Caki2 (cell line): ENCODE measurements around the gene OR5F1. TPM values are rescaled to one million over a fixed set of nuclear protein-coding genes. Genes with fewer than 3 reads are reported as not detected.

Source experiments
- DNase-seq: peaks from one replicate; pipeline ENCODE4 v3.0.0-alpha.2; 2015; ENCODE audit warnings: low read depth
- in situ Hi-C: cut with HindIII; loops from 2 replicates; pipeline ENCODE4 v1.10.0; 2016; ENCODE audit warnings: low sequenced_read_pairs, low pct_unique_long_range_greater_than_20kb, mixed read lengths
- total RNA-seq: library from RNA; depleted of rRNA; stranded (reverse); fragments of >200 nt; shearing (Covaris generic); gene quantifications from 2 replicates; pipeline ENCODE4 v1.2.3, GENCODE V29; 2014; ENCODE audit warnings: low replicate concordance; rRNA removed

OR5F1 gene
- total RNA-seq: not detected in 2 replicates

DNA sequence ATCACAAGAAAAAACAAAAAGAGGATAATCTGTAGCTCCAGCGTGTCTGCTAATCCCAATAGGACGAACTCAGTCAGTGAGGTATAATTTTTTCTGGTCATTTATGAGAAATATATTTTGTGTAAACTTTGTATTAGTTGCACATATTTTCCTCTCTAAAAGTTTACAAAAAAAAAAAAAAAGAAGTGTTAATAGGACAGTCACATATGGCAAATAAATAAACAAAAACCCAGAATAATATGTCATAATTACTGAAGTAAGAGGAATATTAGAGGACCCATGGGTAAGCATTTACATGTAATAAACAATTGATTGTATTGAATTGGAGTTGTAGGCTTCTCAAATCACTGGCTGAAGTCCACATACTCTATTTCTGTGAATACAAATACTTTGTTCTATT lies at the start of gene OR5F1:
Gene OR5F1, minus strand, starts transcription at position 101 of the 400 bp plus-strand sequence. Its CDS starts 0 bp downstream, at position 101.
- in situ Hi-C loops: no loop called here
- DNase-seq: no peak

DNA sequence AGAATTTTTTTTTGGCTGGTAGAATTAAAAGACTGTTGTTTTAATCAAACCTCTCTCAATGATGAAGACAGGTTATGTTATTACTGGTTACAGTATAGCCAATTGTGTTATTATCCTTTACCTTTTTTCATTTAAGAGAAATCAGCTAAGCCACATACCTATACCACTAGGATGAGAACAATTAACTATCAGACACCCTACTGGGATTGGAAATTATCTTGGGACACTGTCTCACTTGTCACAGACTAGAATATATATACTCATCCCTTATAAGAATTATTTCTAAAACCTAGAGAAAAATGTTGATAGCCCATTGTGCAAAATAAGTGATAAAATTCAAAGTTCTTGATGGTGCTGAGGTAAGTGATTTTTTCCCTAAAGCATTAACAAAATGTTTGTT lies 32.9 kb upstream of the OR5F1 start, which contains the start of gene OR5AS1:
Gene OR5AS1, plus strand, starts transcription at position 301 of the 400 bp plus-strand sequence. CDS start 2,765 bp downstream, outside the sequence.
- no peak for DNase-seq
- in situ Hi-C loops: no loop called here

DNA sequence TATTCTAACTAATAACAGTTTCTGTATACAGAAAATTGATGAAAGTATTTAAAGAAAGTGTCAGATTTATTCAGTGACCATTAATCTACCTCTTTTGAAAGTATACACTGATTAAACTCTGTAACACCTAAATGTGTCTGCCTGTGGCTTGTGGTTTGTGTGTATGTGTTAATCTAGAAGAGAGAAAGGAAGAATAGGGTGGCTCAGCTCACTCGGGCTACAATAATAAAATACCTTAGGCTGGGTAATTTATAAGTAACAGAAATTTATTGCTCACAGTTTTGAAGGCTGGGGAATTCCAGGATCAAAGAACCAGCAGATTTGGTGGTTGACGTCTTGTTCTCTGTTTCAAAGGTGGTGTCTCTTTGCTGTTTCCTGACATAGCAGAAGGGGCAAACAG lies 19.4 kb upstream of the OR5F1 start:
- in situ Hi-C loops: no loop called here
- DNase-seq: no peak

DNA sequence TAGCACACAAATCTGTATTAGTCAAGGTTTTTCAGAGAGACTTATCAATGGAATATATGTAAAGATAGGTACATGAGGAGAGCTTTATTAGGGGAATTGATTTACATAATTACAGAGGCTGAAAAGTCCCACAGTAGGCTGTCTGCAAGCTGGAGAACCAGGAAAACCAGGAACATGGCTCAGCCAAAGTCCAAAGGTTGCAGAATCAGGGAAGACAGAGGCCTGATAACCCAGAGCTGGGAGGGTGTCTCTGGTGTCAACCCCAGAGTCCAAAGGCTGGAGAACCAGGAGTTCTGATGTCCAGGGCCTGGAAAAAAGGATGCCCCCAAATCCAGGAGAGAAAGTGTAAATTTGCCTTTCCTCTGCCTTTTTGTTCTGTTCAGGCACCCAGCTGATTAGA lies 16.3 kb upstream of the OR5F1 start:
- in situ Hi-C loops: no loop called here

DNA sequence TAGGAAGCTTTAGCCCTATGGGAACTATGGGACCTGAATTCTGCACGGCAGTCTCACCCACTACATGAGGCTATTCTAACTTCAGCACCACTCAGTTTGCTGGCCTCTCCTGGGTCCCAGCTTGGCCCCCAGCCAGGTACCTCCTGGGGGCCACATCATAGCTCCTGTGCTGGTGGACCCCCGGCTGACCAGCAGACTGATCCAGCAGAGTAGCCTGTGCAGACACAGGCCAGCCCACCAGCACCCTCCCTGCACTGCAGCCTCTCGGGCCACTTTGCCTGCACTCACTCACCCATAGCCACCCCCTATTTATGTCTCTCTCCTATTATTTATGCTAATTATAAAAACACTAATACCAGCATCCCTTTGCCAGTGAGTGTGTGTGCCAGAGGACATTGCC lies 23.5 kb downstream of the OR5F1 start:
- in situ Hi-C loops: no loop called here

More for the DNA sequence above, 16.3 kb upstream of the OR5F1 start:
- DNase-seq: no peak

DNA sequence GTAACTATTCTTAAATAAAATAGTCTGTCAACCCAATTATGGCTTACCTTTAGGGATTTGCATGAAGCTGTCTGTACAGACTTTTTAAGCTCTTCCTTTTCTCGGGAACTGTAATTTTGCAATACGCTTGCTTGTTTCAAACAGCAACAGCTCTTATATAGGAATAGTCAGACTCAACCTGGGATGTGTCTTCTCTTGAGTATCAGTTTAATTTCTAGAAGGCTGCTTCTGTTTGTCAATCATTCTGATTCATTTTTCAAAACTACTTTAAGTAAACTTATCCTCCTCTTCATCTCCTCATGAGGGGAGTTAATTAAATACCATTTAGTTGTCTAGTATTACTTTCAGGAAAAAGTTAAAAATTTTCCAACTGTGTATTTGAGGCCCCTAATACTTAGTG lies 24.6 kb downstream of the OR5F1 start, which contains the start of gene OR10AG1:
Gene OR10AG1, minus strand, starts transcription at position 101 of the 400 bp plus-strand sequence. Its CDS starts 38 bp downstream, at position 63.
- in situ Hi-C loops: no loop called here
- DNase-seq: no peak

More for the DNA sequence above, 23.5 kb downstream of the OR5F1 start:
- no peak for DNase-seq

DNA sequence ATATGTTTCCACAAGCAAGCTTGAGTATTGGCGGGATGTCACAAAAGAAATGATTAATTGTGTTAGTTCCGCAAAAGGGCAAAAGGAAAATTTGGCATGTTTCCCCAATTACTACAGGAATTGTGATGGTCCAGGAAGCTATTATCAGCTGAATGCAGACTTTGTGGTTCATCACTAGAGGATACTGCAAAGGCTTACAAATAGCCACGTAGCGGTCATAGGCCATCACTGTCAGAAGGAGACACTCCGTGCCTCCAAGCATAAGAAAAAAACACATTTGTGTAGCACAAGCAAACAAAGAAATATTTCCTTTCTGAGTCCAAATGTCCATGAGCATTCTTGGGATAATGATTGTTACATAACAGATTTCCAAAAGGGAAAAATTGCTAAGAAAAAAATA lies 26.5 kb downstream of the OR5F1 start:
- no peak for DNase-seq
- in situ Hi-C loops: no loop called here

DNA sequence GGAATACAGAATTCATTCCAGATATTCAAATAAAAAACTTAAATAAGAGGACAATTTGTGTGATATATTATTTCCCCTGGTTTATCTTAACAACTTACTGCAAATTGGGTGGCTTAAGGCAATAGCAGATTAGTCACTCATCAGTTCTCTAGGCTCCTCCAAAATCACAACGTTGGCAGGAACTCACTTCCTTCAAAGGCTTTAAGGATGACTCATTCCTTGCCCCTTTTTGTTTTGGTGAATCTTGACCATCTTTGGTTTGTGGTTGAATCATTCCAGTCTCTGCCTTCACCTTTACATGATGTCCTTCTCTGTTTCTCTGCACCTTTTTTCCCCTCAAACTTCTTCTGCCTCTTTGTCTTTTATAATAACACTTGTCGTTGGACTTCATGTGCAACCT lies 28.0 kb downstream of the OR5F1 start:
- in situ Hi-C loops: no loop called here
- DNase-seq: no peak

DNA sequence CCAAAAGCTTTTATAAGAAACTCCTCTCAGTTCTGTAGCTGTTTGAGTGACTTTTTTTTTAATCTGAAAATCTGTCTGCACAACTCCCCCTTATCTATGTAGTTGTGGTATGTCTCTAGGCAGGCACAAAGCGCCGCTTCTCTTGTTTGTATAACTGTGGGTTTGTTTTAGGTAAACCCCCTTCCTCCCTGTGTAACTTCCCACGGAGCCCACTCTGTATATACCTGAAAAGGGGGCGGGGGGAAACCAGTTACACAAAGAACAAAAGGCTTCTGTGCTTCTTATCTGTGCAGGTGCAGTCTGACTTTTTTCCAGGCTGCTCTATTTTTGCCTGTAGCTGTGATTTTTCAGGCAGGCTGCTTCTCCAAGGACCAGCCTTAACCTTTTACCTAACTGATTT lies 37.9 kb downstream of the OR5F1 start:
- in situ Hi-C loops: no loop called here
- DNase-seq: no peak

DNA sequence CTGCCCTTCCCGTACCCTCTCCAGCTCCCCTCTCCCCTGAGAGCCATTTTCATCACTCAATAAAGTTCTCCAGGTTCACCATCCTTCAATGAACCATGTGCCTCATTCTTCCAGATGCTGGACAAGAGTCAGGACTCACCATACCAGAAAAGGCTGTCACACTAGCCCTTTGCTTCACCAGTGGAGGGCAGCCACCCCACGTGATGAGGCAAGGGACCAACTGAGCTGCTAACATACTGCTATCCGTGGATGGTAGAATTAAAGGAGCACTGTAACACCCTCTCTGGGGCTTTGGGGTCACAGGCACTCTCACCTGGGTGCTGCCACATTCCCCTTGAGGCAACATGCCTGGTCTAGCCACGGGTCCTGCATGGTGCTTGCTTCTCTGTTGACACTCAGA lies 45.1 kb downstream of the OR5F1 start:
- in situ Hi-C loops: no loop called here
- DNase-seq: no peak

Other genes starting within 250 kb of the OR5F1 start
- not detected in 2 replicates for gene OR5D13, start 221.2 kb downstream of the OR5F1 start, total RNA-seq
- not detected in 2 replicates for gene OR5D14, start 199.1 kb downstream of the OR5F1 start, total RNA-seq
- not detected in 2 replicates for gene OR5L1, start 183.3 kb downstream of the OR5F1 start, total RNA-seq
- not detected in 2 replicates for gene OR5D18, start 175.0 kb downstream of the OR5F1 start, total RNA-seq
- not detected in 2 replicates for gene OR5L2, start 167.4 kb downstream of the OR5F1 start, total RNA-seq
- not detected in 2 replicates for gene OR5D16, start 155.9 kb downstream of the OR5F1 start, total RNA-seq
- not detected in 2 replicates for gene TRIM51, start 111.3 kb downstream of the OR5F1 start, total RNA-seq
- not detected in 2 replicates for gene OR5W2, start 80.0 kb downstream of the OR5F1 start, total RNA-seq
- not detected in 2 replicates for gene OR5I1, start 58.2 kb downstream of the OR5F1 start, total RNA-seq
- not detected in 2 replicates for gene OR10AG1, start 24.7 kb downstream of the OR5F1 start, total RNA-seq
- not detected in 2 replicates for gene OR5AS1, start 33.0 kb upstream of the OR5F1 start, total RNA-seq
- gene OR8I2, start 98.7 kb upstream of the OR5F1 start, total RNA-seq: not detected in 2 replicates
- not detected in 2 replicates for gene OR8H2, start 109.1 kb upstream of the OR5F1 start, total RNA-seq
- gene OR8H3, start 127.7 kb upstream of the OR5F1 start, total RNA-seq: not detected in 2 replicates
- not detected in 2 replicates for gene OR8J3, start 145.6 kb upstream of the OR5F1 start, total RNA-seq
- not detected in 2 replicates for gene OR8K5, start 165.7 kb upstream of the OR5F1 start, total RNA-seq
- not detected in 2 replicates for gene OR5J2, start 182.0 kb upstream of the OR5F1 start, total RNA-seq
- not detected in 2 replicates for gene OR5T2, start 239.6 kb upstream of the OR5F1 start, total RNA-seq